ENCODE results near the gene ACACA. TPM values are rescaled to one million over a fixed set of nuclear protein-coding genes. Genes with fewer than 3 reads are reported as not detected.

ACACA gene
- total and polyA plus RNA-seq, 2 donors (not counting 1 experiment from before 2014, with no cell fraction given), result 4.8 to 26.2 TPM

GRCh38 chr17:37060094-37060493 lies 346.5 kb downstream of the ACACA start:
- ATAC-seq (ENCODE audit: low read depth) (no peak), DNase-seq (no peak)
- ChIA-PET POLR2A (no interaction called here), CTCF (interaction anchor here (1.4 kb wide), 1 partner anchor 13 kb away, joined by 6 read pairs; no protein-coding TSS in a partner anchor)
- no peak overlapping the region for H3K4me2 ChIP-seq (replicated peaks; ENCODE audit: low read depth, low read length, poor library complexity, severe bottlenecking)
- no peaks in the 10 kb centered on the region for H3K9me3 ChIP-seq (ENCODE audit: control extremely low read depth in 1 of 3, control insufficient read depth in 2 of 3, insufficient read depth in 1 of 3, low read length in 2 of 3)
- intact Hi-C loops (cut with micrococcal nuclease), result no loop called here
- Mint-ChIP-seq H3K4me3 (no peak overlapping the region), H3K27me3 (no peaks in the 10 kb centered on the region), H3K9me3 (ENCODE audit: insufficient read depth) (no peaks in the 10 kb centered on the region), H3K27ac (no peak overlapping the region), H3K4me1 (no peaks in the 10 kb centered on the region)
- 92% methylated on average over 4 of the region's 6 CpGs for WGBS (ENCODE audit: insufficient coverage)
- H4K20me1 ChIP-seq (ENCODE audit: control insufficient read depth, insufficient read depth, low read length, poor library complexity, severe bottlenecking), result no peaks in the 10 kb centered on the region
- H3K36me3 ChIP-seq (replicated peaks in 1 of 2; ENCODE audit: control extremely low read depth in 1 of 2, control insufficient read depth in 1 of 2, extremely low read depth in 1 of 2, insufficient read depth in 2 of 2, low read length in 1 of 2), result peaks cover 3 to 25% of the 10 kb centered on the region in 2 experiments
- no peaks in the 10 kb centered on the region for H3K27me3 ChIP-seq (replicated peaks in 1 of 4; ENCODE audit: control extremely low read depth in 1 of 4, control insufficient read depth in 3 of 4, insufficient read depth in 4 of 4, low read length in 3 of 4)
- H3K79me2 ChIP-seq (ENCODE audit: control insufficient read depth, insufficient read depth, low read length), result no peaks in the 10 kb centered on the region
- TF ChIP-seq CTCF (IDR thresholded peaks at IDR 0.05) (no peak), EZH2 (IDR thresholded peaks at IDR 0.05; ENCODE audit: borderline replicate concordance, insufficient read depth, low read depth, low read length, poor library complexity, severe bottlenecking) (no peak)
- no peak overlapping the region for H2AFZ ChIP-seq (ENCODE audit: insufficient read depth, low read depth, low read length, poor library complexity, severe bottlenecking)
- no peaks in the 10 kb centered on the region for H3K4me1 ChIP-seq (ENCODE audit: control insufficient read depth in 2 of 2, insufficient read depth in 2 of 2, low read length in 2 of 2)
- no peak overlapping the region for H3K27ac ChIP-seq (ENCODE audit: low read length in 2 of 2)
- no peak overlapping the region for H3K4me3 ChIP-seq (ENCODE audit: control extremely low read depth in 1 of 5, extremely low read depth in 1 of 5, insufficient read depth in 1 of 5, low read depth in 2 of 5, low read length in 4 of 5)
- H3K9ac ChIP-seq (ENCODE audit: low read length), result no peak overlapping the region

- no peaks in the 10 kb centered on the region for H3K9me3 Mint-ChIP-seq (ENCODE audit: insufficient read depth)
- H2AFZ ChIP-seq (ENCODE audit: insufficient read depth, low read depth, low read length, poor library complexity, severe bottlenecking), result no peak overlapping the region
- WGBS (ENCODE audit: insufficient coverage), result 100% methylated on average over 3 of the region's 3 CpGs
- POLR2A ChIA-PET, result no interaction called here
- DNase-seq (no peak), ATAC-seq (ENCODE audit: low read depth) (no peak)
- no peaks in the 10 kb centered on the region for H3K27me3 ChIP-seq (replicated peaks in 1 of 4; ENCODE audit: control extremely low read depth in 1 of 4, control insufficient read depth in 3 of 4, insufficient read depth in 4 of 4, low read length in 3 of 4)
- no peaks in the 10 kb centered on the region for H3K27me3 Mint-ChIP-seq
- H3K4me1 Mint-ChIP-seq, result no peaks in the 10 kb centered on the region
- TF ChIP-seq EZH2 (IDR thresholded peaks at IDR 0.05; ENCODE audit: borderline replicate concordance, insufficient read depth, low read depth, low read length, poor library complexity, severe bottlenecking), result no peak
- no peak for TF ChIP-seq CTCF (IDR thresholded peaks at IDR 0.05)
- CTCF ChIA-PET, result interaction anchor here (1.4 kb wide), 1 partner anchor 12 kb away, joined by 6 read pairs; no protein-coding TSS in a partner anchor
- no peak overlapping the region for H3K27ac ChIP-seq (ENCODE audit: low read length in 2 of 2)
- no peaks in the 10 kb centered on the region for H3K79me2 ChIP-seq (ENCODE audit: control insufficient read depth, insufficient read depth, low read length)
- no peak overlapping the region for H3K4me3 Mint-ChIP-seq
- H4K20me1 ChIP-seq (ENCODE audit: control insufficient read depth, insufficient read depth, low read length, poor library complexity, severe bottlenecking), result no peaks in the 10 kb centered on the region
- no peak overlapping the region for H3K27ac Mint-ChIP-seq
- no peaks in the 10 kb centered on the region for H3K9me3 ChIP-seq (ENCODE audit: control extremely low read depth in 1 of 3, control insufficient read depth in 2 of 3, insufficient read depth in 1 of 3, low read length in 2 of 3)
- peaks cover 3 to 27% of the 10 kb centered on the region in 2 experiments for H3K36me3 ChIP-seq (replicated peaks in 1 of 2; ENCODE audit: control extremely low read depth in 1 of 2, control insufficient read depth in 1 of 2, extremely low read depth in 1 of 2, insufficient read depth in 2 of 2, low read length in 1 of 2)
- no peaks in the 10 kb centered on the region for H3K4me1 ChIP-seq (ENCODE audit: control insufficient read depth in 2 of 2, insufficient read depth in 2 of 2, low read length in 2 of 2)
- no peak overlapping the region for H3K4me3 ChIP-seq (ENCODE audit: control extremely low read depth in 1 of 5, extremely low read depth in 1 of 5, insufficient read depth in 1 of 5, low read depth in 2 of 5, low read length in 4 of 5)
- H3K4me2 ChIP-seq (replicated peaks; ENCODE audit: low read depth, low read length, poor library complexity, severe bottlenecking), result no peak overlapping the region
- intact Hi-C loops (cut with micrococcal nuclease), result no loop called here
- H3K9ac ChIP-seq (ENCODE audit: low read length), result no peak overlapping the region
Observed at GRCh38 chr17:37059493-37059892, 347.1 kb downstream of the ACACA start.

Data from B cell (primary cell).